Esophagus squamous epithelium (tissue), 5 donors: ENCODE data around the gene RPL13A. TPM values are rescaled to one million over a fixed set of nuclear protein-coding genes. Genes with fewer than 3 reads are reported as not detected.

Experiments used
- DNase-seq: peaks from one replicate; lab custom pipeline; 2025; lab: John Stamatoyannopoulos, UW
- H3K27ac ChIP-seq, 4 donors: fragments of 200-600 bp; sonication (generic); one replicate each; pipeline ENCODE4 v1.5.1; 2016 to 2019; ENCODE audit warnings: mild to moderate bottlenecking in 1 of 4
- H3K27me3 ChIP-seq, 4 donors: fragments of 200-600 bp; sonication (generic); 1 replicate in 3 of 4; 2 replicates in 1 of 4; pipeline versions ENCODE4 v1.5.1 to v1.6.0; 2017 to 2021; ENCODE audit warnings: antibody characterized with exemption in 1 of 4
- H3K36me3 ChIP-seq, 3 donors: fragments of 200-600 bp; sonication (generic); one replicate each; pipeline ENCODE4 v1.5.1; 2016 to 2019
- H3K4me1 ChIP-seq, 3 donors: fragments of 200-600 bp; sonication (generic); one replicate each; pipeline ENCODE4 v1.5.1; 2017 to 2019
- H3K4me3 ChIP-seq, 4 donors: fragments of 200-600 bp; sonication (generic); 1 replicate in 3 of 4; 2 replicates in 1 of 4; pipeline ENCODE4 v1.5.1; 2016 to 2019; ENCODE audit warnings: mild to moderate bottlenecking in 2 of 4, moderate library complexity in 1 of 4
- H3K9me3 ChIP-seq, 3 donors: fragments of 200-600 bp; sonication (generic); one replicate each; pipeline ENCODE4 v1.5.1; 2016 to 2019
- CTCF ChIP-seq, 6 experiments: fragments of 450-650 bp in 4 of 6; fragments of 200-600 bp in 2 of 6; sonication (generic) in 2 of 6; IDR thresholded peaks; one replicate each; pipeline ENCODE4 v1.5.1; 2016 to 2019; ENCODE audit warnings: antibody characterized with exemption in 6 of 6, mild to moderate bottlenecking in 4 of 6, moderate library complexity in 4 of 6
- POLR2A ChIP-seq, 4 donors: fragments of 450-650 bp; IDR thresholded peaks; one replicate each; pipeline ENCODE4 v1.6.1; 2017; ENCODE audit warnings: antibody characterized with exemption in 4 of 4, mild to moderate bottlenecking in 4 of 4, moderate library complexity in 3 of 4
- WGBS, 2 donors: methylation state at CpG; one replicate each; pipeline ENCODE4 v1.1.5; 2018; 5-methylcytosine and 5-hydroxymethylcytosine counted together
- intact Hi-C: fragments of 100-400 bp; cut with DNase I; formaldehyde crosslinking; loops from one replicate; pipeline ENCODE4 v1.15.0; 2022
- total RNA-seq, 4 donors: library from RNA; depleted of rRNA; stranded (reverse); fragments of >200 nt; gene quantifications; one replicate each; pipeline ENCODE4 v1.1.0, GENCODE V29; 2016
- donor health status: DM: yes; HTN: yes; CAD: no.

Gene RPL13A
- total RNA-seq, 4 donors from 2014 or later = 1,642 to 4,119 (median 2,165) TPM

- H3K4me3 ChIP-seq = peak overlapping the region; percentile 29 to 84 (median 64)
- peak overlapping the region; percentile 2 to 54 (median 33) for H3K27ac ChIP-seq
- DNase-seq = peak; percentile 28
- no peaks in the 10 kb centered on the region for H3K9me3 ChIP-seq
- no peak for TF ChIP-seq POLR2A (IDR thresholded peaks at IDR 0.05)
- TF ChIP-seq CTCF (IDR thresholded peaks at IDR 0.05) = peak in 5 of 6 experiments; percentile 19 to 54 (median 40)
- intact Hi-C loops = no loop called here
- 4 to 9% methylated on average over 9 to 25 of the region's 87 CpGs for WGBS, 2 donors
- H3K36me3 ChIP-seq = peaks cover 0 to 17% (median 0%) of the 10 kb centered on the region in 3 donors
- H3K27me3 ChIP-seq = no peaks in the 10 kb centered on the region
- peaks cover 15 to 32% (median 15%) of the 10 kb centered on the region in 3 donors for H3K4me1 ChIP-seq
These were observed 46.4 kb downstream of the RPL13A start for GRCh38 chr19:49533551-49534488.

DNA sequence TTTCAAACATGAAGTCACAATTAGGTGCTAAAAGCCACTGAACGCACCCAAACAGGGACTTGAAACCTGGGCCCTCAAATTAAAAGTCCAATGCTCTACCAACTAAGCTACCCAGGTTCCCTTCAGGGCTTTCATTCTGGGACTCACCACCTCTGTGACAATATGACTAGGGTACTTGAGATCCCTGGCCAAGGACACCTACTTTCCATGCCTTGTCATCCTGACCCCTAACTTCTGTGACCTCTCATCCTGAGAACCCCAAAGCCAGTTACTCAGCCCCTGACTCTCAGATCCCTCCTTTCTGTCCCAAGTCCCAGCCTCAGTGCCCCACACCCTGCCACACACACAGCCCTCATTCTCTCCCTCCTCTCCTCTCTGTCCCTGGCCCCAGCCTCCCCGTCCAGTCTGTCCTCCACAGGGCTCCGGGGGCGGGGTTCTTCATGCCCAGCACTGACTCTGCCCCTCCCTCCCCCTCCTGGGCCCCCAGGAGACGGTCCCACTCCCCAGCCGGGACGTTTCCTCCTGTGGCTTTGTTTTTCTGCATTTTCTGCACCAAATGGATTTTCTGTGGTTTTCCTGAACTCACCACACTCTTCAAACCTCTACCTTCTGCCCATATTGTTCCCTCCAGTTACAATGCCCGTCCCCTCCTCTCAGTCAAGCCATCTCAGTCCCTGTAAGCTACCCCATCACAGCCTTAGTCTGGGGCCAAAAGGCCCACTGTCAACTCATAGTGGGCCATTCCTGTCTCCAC, 47.4 kb downstream of the RPL13A start:
- Histone ChIP-seq H3K9me3 (no peaks in the 10 kb centered on the region), H3K36me3 (peaks cover 0 to 21% (median 0%) of the 10 kb centered on the region in 3 donors), H3K4me1 (peaks cover 15 to 25% (median 15%) of the 10 kb centered on the region in 3 donors), H3K27ac (peak overlapping the region in 1 of 4 donors; percentile 11), H3K4me3 (peak overlapping the region in 3 of 4 donors; percentile 61 to 84 (median 67)), H3K27me3 (no peaks in the 10 kb centered on the region)
- TF ChIP-seq CTCF (IDR thresholded peaks at IDR 0.05) (no peak), POLR2A (IDR thresholded peaks at IDR 0.05) (no peak)
- intact Hi-C loops = no loop called here
- 66 to 80% methylated on average over 7 to 8 of the region's 8 CpGs for WGBS, 2 donors
- DNase-seq = no peak

DNA sequence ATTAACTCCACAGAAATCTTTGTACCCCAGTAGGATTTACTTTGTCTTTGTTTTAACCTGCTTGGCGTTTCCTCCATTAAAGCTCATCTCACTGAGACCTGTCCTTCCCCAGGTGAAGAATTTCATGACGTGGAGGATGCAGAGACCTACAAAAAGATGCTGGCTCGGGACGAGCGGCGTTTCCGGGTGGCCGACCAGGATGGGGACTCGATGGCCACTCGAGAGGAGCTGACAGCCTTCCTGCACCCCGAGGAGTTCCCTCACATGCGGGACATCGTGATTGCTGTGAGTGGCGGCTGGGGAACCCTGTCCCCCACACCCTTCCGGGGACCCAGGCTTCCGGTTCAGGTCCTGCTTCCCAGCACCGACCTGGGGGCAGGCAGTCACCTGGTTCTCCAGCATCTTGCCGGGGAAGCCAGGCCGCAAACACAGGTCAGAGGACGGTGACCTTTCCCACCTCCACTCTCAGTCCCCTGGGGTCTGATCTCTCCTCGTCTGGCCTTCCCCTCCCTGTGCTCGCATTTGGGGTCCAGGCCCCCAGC, 49.6 kb downstream of the RPL13A start:
- Histone ChIP-seq H3K4me3 (no peak overlapping the region), H3K4me1 (peaks cover 15 to 25% (median 15%) of the 10 kb centered on the region in 3 donors), H3K27ac (no peak overlapping the region), H3K36me3 (peaks cover 0 to 21% (median 0%) of the 10 kb centered on the region in 3 donors), H3K27me3 (no peaks in the 10 kb centered on the region), H3K9me3 (no peaks in the 10 kb centered on the region)
- 88 to 95% methylated on average over 20 of the region's 22 CpGs for WGBS, 2 donors
- DNase-seq = no peak
- TF ChIP-seq CTCF (IDR thresholded peaks at IDR 0.05) (no peak), POLR2A (IDR thresholded peaks at IDR 0.05) (no peak)
- intact Hi-C loops = no loop called here

- H3K9me3 ChIP-seq = no peaks in the 10 kb centered on the region
- no peaks in the 10 kb centered on the region for H3K27me3 ChIP-seq
- DNase-seq = no peak
- H3K4me1 ChIP-seq = peaks cover 7 to 14% (median 8%) of the 10 kb centered on the region in 3 donors
- no peak for TF ChIP-seq CTCF (IDR thresholded peaks at IDR 0.05)
- no peak for TF ChIP-seq POLR2A (IDR thresholded peaks at IDR 0.05)
- no peak overlapping the region for H3K4me3 ChIP-seq
- H3K27ac ChIP-seq = no peak overlapping the region
- H3K36me3 ChIP-seq = peaks cover 0 to 21% (median 0%) of the 10 kb centered on the region in 3 donors
- intact Hi-C loops = no loop called here
- 50 to 79% methylated on average over 1 to 4 of the region's 5 CpGs for WGBS, 2 donors
These were observed 51.2 kb downstream of the RPL13A start for GRCh38 chr19:49538643-49539042.
